MCF 10A (cell line): Measurements from ENCODE around the gene SMARCD1. TPM values are rescaled to one million over a fixed set of nuclear protein-coding genes. Genes with fewer than 3 reads are reported as not detected.

Experiments used
- BruUV-seq: library from RNA; stranded (reverse); fragments of 400-500 nt; replicated peaks from 2 replicates; lab custom pipeline; 2021; lab: Mats Ljungman, UMichigan
- CTCF ChIA-PET: fragments of 300-600 bp; sonication (Branson Sonifier 250); formaldehyde crosslinking; extraction: SDS; loops from one replicate; lab custom pipeline; 2021; ENCODE audit warnings: antibody characterized with exemption, inconsistent platforms; lab: Yijun Ruan, JAX
- POLR2A ChIA-PET: fragments of 300-600, 350-650 bp; sonication (Branson Sonifier 250); formaldehyde crosslinking; extraction: SDS; loops from one replicate; lab custom pipeline; 2020; ENCODE audit warnings: antibody characterized with exemption, inconsistent platforms; lab: Yijun Ruan, JAX
- DNase-seq: peaks from one replicate; pipeline ENCODE4 v3.0.0-alpha.2; 2018; ENCODE audit not compliant: unreplicated experiment
- H3K27ac Mint-ChIP-seq: one replicate; pipeline ENCODE4 v1.8.0; 2022; ENCODE audit warnings: mild to moderate bottlenecking, low read depth, mixed read lengths; ENCODE audit not compliant: unreplicated experiment
- H3K27me3 Mint-ChIP-seq: one replicate; pipeline ENCODE4 v1.8.0; 2022; ENCODE audit warnings: mixed read lengths; ENCODE audit not compliant: insufficient read depth, unreplicated experiment
- H3K36me3 Mint-ChIP-seq: one replicate; pipeline ENCODE4 v1.8.0; 2022; ENCODE audit warnings: mild to moderate bottlenecking, moderate library complexity, mixed read lengths; ENCODE audit not compliant: insufficient read depth, unreplicated experiment
- H3K4me1 Mint-ChIP-seq: one replicate; pipeline ENCODE4 v1.8.0; 2022; ENCODE audit warnings: mixed read lengths; ENCODE audit not compliant: insufficient read depth, unreplicated experiment
- H3K4me3 Mint-ChIP-seq: one replicate; pipeline ENCODE4 v1.8.0; 2022; ENCODE audit warnings: mild to moderate bottlenecking, moderate library complexity, mixed read lengths; ENCODE audit not compliant: unreplicated experiment
- H3K9me3 Mint-ChIP-seq: one replicate; pipeline ENCODE4 v1.8.0; 2022; ENCODE audit warnings: mixed read lengths; ENCODE audit not compliant: unreplicated experiment
- CTCF ChIP-seq: fragments of 200-600 bp; IDR thresholded peaks from one replicate; pipeline ENCODE4 v1.8.0; 2022; ENCODE audit warnings: antibody characterized with exemption, mild to moderate bottlenecking; ENCODE audit not compliant: unreplicated experiment
- intact Hi-C: fragments of 100-400 bp; cut with micrococcal nuclease; formaldehyde crosslinking; loops from 2 replicates; pipeline ENCODE4 v1.14.1; 2022
- total RNA-seq: library from RNA; stranded (reverse); gene quantifications from 2 replicates; pipeline ENCODE4 v1.2.3, GENCODE V29; 2022

Gene SMARCD1
- total RNA-seq, 1 experiment from 2014 or later, result 58.7 TPM

- DNase-seq, result no peak
- Mint-ChIP-seq H3K36me3 (no peaks in the 10 kb centered on the region), H3K27me3 (no peaks in the 10 kb centered on the region), H3K4me1 (peaks cover 7% of the 10 kb centered on the region), H3K9me3 (no peaks in the 10 kb centered on the region), H3K27ac (no peak overlapping the region), H3K4me3 (no peak overlapping the region)
- ChIA-PET POLR2A (interaction anchor here (0.6 kb wide), 1 partner anchor 909 kb away, joined by 3 read pairs; the partner anchor contains the start of gene TUBA1B), CTCF (interaction anchor here (1.3 to 5.4 kb wide), 7 partner anchors 14 to 73 kb away, joined by 7 to 58 read pairs (median 21); no protein-coding TSS in a partner anchor)
- intact Hi-C loops, result no loop called here
- no TSS peak for BruUV-seq
- TF ChIP-seq CTCF, result no peak
Measured at GRCh38 chr12:50040657-50041056, 44.5 kb upstream of the SMARCD1 start.

DNA sequence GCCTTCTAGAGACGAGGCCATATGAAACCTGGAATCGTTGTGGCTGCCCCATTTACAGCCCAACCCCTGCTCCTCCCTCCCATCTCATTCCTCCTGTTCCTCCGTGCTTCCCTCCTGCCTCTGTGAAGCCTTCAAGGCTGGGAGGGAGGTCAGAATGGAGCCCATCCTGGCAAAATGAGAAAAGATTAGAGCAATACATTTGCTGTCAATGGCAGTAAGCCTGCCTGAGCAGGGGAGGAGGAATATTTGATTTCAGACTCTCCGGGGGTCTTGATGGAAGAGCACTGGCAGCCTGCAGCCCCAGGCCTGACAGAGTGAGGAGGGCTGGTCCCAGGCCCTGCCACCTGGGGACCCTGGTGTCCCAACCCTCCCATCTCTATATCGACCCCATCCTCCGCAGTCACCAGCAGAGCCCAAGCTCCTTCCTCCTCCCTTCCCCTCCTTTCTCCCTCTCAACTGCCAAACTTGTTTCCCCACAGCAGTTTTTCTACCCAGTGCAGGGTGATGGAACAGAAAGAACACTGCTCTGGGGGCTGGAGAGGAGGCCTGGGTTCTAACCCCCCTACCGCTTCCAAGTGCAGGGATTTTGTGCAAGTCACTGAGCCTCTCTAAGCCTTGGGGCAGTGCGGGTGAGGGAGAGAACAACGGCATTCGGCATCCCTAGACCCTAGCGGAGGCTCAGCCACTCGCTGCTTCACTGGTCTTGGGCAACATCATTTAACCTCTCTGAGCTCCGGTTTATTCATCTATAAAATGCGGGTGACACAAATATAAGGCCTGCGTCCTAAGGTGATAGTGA is 43.9 kb upstream of the SMARCD1 start:
- H3K4me1 Mint-ChIP-seq, result peaks cover 7% of the 10 kb centered on the region
- H3K27ac Mint-ChIP-seq, result no peak overlapping the region
- TF ChIP-seq CTCF, result no peak
- no peak for DNase-seq
- no TSS peak for BruUV-seq
- H3K9me3 Mint-ChIP-seq, result no peaks in the 10 kb centered on the region
- CTCF ChIA-PET, result interaction anchor here (0.7 to 4.0 kb wide), 4 partner anchors 14 to 33 kb away, joined by 3 to 22 read pairs (median 5); no protein-coding TSS in a partner anchor
- no peaks in the 10 kb centered on the region for H3K36me3 Mint-ChIP-seq
- H3K27me3 Mint-ChIP-seq, result no peaks in the 10 kb centered on the region
- H3K4me3 Mint-ChIP-seq, result no peak overlapping the region
- intact Hi-C loops, result no loop called here
- POLR2A ChIA-PET, result interaction anchor here (0.5 kb wide), 1 partner anchor 474 kb away, joined by 3 read pairs; no protein-coding TSS in a partner anchor

- H3K4me1 Mint-ChIP-seq, result peaks cover 7% of the 10 kb centered on the region
- no peaks in the 10 kb centered on the region for H3K36me3 Mint-ChIP-seq
- no peaks in the 10 kb centered on the region for H3K27me3 Mint-ChIP-seq
Measured at GRCh38 chr12:50041962-50042361, 43.2 kb upstream of the SMARCD1 start.

More at GRCh38 chr12:50041962-50042361, 43.2 kb upstream of the SMARCD1 start:
- POLR2A ChIA-PET, result interaction anchor here (0.5 kb wide), 1 partner anchor 475 kb away, joined by 3 read pairs; no protein-coding TSS in a partner anchor
- BruUV-seq, result no TSS peak
- H3K9me3 Mint-ChIP-seq, result no peaks in the 10 kb centered on the region
- H3K27ac Mint-ChIP-seq, result no peak overlapping the region
- intact Hi-C loops, result no loop called here
- no peak for TF ChIP-seq CTCF
- DNase-seq, result no peak
- CTCF ChIA-PET, result interaction anchor here (0.7 to 4.0 kb wide), 4 partner anchors 13 to 75 kb away, joined by 3 to 22 read pairs (median 3); no protein-coding TSS in a partner anchor
- no peak overlapping the region for H3K4me3 Mint-ChIP-seq
